Activated CD8-positive, alpha-beta memory T cell treated with anti-CD3 and anti-CD28 coated beads, Interleukin-2, amount 50 U/mL, for 24 hours (primary cell): Measurements from ENCODE around the gene BAIAP2.
"Not testable (repeated sequence)": the region's sequence is repeated elsewhere in the genome, so short reads cannot be mapped to it uniquely, and the experiment has no call there.

Experiments used
- DNase-seq: peaks from one replicate; pipeline ENCODE4 v3.0.0-alpha.2; 2020; ENCODE audit errors: extremely low read depth

BAIAP2 gene

DNA sequence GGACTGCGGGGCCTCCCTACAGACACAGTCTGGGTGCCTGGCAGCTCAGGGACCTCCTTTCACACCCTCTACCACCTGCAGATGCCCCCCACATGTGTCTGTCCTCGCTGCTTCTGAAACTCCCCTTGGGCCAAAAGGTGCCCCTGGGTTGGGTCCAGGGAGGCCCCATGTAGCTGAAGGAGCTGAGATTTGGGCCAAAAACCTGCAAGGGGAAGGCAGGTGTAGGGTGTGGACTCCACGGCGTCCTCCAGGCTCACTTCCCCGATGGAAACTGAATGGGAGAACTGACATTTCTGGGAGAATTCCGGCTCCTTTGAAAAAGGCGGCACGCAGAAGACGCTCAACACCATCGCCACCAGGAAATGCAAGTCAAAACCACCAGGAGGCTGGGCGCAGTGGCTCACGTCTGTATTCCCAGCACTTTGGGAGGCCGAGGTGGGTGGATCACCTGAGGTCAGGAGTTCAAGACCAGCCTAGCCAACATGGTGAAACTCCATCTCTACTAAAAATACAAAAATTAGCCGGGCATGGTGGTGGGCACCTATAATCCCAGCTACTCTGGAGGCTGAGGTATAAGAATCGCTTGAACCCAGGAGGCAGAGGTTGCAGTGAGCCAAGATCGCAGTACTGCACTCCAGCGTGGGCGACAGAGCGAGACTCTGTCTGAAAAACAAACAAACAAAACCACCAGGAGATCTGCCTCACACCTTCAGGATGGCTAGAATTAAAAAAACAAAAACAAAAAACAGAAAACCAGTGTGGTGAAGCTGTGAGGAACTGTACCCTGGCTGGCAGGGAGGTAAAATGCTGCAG, 13.2 kb upstream of the BAIAP2 start:
- no peak for DNase-seq

DNA sequence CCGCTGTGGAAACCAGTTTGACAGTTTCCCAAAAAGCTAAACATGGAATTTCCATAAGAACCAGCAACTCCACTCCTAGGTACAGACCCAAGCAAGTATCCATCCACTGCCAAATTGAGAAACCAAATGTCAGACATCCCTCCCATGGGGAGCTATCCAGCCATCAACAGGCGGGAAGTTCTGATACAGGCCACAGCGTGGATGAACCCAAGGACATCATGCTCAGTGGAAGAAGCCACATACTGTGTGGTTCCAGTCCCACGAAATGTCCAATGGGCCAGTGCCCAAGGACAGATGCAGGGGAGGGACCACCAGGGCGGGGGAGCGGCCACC, 12.6 kb upstream of the BAIAP2 start:
- no peak for DNase-seq

DNA sequence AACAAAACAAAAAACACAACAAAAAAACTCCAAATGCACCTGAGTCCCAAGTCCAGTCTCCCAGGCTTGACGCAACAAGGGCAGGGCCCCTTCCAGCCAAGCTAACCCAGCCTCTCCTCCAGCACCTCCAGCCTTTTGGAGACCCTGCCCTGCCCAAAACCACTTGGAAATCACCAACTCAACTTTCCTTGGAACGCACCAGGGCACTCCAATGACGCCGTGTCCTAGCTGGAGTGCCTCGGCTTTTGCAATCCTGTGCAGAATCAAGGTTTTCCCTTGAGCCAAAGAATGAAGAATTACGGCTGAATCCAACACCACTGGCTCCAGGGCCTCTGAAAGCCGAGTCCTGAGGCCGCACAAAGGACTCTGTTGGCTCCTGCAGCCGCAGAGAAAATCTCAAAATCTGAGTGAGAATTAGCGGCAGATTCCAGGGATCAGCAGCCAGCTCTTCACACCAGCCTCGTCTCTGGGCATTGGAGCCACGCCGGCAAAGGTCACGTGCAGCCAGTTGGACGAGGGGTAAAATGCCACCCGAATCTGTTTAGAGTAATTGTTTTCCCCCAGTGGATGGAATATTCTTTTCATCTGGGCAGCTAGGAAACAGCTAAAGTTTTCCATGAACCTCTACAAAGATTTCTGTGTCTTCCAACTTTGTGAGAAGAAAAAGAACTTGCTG, 9.7 kb upstream of the BAIAP2 start:
- DNase-seq = no peak

DNA sequence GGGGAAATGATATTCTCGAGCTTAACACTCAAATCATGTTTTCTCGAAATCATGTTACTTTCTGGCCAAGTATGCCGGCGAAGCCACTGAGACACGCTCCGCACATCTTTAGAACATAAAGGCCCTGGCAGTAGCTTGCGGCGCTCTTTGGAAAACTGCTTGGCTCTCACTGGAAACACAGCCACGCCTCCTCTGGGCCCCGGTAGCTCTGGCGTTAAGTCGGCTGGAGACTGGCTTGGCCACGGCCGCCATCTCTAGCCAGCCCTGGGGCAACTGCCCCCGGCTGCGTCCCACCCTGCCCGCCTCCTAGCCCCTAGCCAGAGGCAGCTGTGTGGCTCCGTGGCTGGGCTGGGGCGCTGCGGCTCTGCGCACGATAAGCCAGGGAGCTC, 9.2 kb upstream of the BAIAP2 start:
- DNase-seq = no peak

DNA sequence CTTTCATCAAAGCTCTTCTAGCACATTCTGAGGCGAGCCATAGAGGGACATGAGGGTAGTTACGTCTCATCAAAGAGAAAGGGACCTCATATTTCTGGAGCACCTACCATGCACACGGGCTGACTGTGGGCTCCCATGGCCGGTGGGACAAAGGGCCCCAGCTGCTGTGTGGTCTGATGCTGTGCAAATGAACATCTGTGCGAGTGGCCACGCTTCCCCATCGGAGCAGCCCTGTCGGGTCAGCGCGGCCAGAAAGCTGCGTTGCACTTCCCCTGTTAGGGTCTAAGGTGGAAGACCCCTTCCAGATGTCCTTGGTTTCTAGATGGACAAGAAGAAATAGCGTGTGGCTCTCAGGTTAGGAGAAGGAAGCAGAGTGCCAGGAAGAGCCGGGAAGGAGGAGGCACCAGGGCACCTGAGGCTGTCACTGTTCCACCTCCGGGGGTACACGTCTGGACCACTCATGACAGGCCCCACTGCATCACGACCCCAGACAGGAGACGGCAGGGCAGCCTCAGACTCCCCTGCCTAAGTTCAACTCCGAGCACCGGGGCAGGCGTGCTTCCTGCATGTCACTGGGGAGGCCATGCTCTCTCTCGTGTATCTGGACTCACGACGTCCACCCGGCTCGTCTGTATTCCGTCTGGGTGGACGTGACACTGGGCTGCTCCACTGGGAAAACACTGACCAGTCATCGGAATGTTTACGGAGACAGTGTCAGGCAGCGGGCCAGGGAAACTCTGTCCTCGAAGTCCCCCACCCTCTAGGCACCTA, 8.5 kb upstream of the BAIAP2 start:
- DNase-seq = no peak

DNA sequence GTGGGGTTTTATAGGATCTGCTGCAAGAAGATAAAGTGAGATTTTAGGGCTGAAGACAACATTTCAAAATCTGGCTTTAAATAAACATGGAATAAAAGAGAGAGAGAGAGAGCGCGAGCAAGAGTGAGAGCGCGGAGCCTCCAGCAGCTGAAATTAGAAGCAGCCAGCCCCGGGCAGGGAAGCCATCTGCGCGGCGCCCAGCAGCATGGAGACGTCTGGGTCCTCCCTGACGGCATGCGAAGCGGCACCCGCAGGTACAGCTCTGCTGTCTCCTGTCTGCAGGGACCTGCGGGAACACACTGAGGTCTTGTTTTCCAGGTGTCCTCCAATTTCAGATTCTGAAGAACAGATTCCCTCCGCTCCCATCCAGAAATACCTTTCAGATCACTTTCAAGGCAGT, 7.9 kb upstream of the BAIAP2 start:
- DNase-seq = no peak

DNA sequence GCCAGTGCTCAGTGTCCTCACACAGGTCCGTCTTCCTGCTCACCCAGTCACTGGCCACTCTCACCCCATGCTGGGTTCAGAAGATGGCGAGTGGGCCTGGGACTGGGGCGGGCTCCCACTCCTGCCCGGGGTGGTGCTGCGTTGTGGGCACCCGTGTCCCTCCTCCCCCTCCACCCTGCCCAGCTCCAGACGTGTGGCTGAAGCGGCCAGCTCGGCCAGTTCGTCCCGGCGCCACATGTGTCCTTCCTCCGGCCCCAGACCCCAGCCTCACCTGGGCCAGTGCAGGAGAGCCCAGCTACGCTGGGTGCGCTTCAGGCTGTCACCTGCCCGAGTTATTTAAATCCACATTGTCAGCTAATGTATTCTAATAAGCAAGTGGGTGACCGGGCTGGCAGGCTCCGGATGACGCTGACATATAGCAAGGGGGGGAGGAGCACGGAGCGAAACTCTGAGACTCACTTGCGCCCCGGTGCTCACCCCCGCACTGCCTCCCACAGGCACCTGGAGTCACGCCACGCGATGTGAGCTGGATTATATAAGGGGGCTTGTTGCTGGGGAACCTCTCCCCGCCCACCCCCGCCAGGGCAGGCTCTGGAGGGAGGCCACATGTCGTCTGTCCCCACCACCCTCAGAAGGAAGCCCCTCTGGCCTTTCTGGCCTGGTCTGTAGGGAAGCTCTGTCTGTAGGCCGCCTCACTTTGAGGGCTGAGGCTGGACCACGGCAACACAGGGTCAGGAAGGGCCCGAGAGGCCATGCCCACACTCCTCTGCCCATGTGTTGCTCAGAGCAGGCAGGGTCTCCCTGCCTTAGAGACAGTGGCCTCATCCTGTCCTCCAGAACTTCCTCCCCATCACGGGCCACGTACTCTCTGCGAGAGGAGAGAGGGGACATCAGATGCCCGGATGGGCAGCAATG, 7.1 kb upstream of the BAIAP2 start:
- no peak for DNase-seq

DNA sequence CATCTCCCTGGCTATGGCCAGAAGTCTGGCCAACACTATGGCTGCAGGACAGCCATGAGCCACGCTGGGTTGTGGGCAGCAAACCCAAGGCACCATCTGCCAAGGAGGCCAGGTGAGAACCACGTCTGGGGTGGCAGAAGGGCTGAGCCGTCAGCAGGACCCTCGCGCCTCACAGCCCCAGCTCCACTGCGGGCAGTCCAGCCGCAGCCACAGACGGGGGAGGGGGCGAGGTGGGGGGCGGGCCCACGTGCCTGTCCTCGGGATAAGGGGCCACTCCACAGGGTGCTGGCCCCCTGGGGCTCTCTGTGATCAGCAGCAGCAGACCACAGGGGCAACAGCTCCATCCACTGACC, 6.5 kb upstream of the BAIAP2 start:
- no peak for DNase-seq

DNA sequence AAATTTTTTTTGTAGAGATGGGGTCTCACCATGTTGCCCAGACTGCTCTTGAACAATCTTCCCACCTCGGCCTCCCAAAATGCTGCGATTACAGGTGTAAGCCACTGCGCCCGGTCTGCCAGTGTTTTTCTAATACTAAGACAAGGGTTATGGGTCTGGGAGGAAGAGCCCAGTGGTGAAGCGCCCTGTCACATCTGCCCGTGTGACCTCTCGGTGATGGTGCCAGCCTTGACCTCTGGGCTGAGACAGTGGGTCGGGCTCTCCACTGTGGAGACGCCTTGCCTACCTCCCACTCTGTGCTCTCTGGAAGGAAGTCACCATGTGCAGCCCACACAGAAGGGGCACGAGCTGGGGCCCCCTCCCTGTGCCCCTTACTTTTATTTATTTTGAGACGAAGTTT, 5.1 kb upstream of the BAIAP2 start:
- DNase-seq = no peak

DNA sequence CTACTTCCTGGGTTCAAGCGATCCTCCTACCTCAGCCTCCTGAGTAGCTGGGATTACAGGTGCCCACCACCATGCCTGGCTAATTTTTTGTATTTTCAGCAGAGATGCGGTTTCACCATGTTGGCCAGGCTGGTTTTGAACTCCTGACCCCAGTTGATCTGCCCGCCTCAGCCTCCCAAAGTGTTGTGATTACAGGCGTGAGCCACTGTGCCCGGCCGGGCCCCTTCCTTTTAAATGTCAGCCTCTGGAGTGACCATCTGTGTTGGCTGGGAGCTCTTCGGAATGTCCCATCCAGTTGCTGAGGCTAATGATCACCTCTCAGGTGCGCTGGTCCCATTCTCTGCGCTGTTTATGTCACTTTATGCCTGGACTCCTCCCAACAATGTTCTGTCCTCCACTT, 4.6 kb upstream of the BAIAP2 start:
- DNase-seq = not testable (repeated sequence)

DNA sequence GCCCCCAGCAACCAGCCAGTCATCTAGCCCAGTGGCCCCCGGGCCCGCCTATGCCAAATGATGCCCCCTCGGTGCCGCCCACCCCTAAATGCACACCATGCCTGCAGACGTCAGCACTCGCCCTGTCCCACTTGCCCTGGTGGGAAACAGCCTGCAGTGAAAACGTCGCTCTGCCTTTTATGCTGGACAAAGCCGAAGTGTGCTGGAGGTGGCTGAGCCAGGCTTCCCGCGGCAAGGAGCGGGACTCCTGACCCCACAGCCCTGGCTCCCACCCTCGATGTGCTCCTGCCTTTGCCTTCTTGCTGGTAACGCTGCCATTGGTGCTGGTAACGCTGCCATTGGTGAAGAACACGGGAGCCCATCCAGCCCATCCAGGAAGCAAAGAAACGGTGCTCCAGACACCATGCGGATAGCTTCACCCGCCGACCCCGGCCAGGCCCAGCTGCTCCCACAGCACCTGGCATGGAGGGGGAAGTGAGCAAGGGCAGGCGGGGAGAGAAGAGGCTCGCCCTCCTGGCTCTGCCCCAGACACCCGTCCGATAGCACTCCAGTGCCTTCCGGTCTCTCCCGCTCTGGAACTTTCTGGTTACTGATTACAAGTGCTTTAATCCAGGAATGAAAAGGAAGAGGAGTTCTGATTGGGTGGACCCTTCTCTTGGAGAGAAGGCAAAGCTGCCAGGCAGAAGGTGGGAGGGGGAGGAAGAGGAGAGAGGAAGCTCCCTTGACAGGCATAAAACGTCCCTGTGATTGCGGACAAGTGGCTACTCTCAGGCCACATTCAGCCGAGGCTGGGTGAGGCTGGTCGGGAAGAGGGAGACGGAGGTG, 4.0 kb upstream of the BAIAP2 start:
- DNase-seq = no peak

DNA sequence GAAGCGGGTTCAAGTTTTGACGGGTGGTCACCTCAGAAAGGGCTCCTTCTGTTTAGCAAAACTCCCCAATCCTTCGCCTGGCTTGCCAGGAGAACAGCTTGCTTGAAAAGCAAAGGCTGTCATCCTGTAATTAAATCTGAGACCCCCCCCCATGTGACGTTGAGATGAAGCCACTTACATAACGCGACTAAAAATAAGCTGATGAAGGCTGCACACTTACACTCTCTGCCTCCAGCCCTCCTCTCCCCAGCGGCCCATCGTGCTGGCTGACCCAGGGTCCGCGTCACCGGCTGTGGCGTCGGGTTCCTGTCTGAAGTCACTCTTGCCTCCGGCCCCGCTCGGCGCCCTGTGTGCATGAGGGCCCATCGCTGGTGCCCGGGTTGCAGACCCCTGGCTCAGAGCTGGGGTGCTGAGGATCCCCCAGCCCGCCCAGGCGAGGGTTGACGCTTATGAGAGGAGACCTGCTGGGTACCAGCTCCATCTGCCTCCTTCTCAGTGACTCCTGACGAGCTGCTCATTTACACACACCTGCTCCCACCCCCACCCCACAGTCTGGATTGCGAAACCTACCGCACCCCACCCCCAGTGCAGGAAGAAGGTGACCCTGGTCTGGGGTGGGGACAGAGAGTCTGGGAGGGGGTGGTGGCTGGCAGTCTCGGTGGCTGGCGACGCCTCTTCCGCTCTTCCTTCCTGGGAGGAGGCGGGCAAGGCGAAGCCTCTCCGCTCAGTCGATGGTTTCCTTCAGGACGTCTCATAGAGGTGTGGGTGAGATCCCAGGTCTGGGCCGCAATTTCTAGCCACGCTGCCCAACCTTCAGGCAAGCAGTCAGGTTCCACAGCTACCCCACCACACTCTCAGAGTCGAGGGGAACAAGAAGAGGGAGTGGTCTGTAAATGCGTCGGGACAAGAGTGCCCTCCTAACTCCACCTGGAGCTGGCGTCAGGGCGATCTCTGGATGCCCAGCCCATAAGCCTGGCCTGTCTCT, 3.1 kb upstream of the BAIAP2 start:
- DNase-seq = no peak

DNA sequence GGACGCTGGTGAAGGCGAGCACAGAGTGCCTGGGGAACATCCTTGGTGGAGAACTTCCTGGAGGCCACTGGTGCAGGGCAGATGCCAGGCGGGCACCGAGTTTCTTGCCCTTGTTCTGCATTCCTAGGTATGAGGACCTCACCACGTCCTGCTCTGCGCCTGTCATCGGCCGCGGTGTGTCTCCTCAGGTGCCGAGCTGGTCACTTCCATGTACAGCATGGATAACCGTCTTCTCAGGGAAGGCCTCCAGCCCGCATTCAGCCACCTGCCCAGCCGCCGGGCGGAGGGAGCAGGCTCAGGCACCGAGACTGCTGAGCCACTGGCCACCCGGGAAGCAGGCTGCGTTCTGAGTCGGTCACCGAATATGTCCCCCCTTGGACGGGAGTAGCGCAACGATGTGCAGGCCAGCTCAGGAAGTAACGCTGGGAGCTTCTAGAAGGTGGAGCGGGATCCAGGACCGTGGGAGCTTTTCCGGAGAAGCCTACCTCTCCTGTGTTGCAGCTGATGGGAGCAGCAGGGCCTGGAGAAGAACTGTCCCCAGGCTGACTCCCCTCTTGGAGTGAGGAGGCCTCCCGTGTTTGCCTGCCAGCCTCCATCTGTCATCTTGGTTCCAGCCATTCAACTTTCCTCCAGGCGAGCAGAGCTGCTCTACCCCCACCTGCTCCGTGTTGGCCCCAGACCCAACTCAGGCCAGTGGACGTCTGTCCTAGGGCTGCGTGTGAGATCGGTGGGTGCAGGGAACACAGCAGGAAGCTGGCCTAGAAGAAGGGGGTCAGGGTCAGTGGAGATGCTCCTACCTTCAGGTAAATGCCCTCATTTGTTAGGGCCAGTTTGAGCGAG, 2.1 kb upstream of the BAIAP2 start:
- DNase-seq = no peak

DNA sequence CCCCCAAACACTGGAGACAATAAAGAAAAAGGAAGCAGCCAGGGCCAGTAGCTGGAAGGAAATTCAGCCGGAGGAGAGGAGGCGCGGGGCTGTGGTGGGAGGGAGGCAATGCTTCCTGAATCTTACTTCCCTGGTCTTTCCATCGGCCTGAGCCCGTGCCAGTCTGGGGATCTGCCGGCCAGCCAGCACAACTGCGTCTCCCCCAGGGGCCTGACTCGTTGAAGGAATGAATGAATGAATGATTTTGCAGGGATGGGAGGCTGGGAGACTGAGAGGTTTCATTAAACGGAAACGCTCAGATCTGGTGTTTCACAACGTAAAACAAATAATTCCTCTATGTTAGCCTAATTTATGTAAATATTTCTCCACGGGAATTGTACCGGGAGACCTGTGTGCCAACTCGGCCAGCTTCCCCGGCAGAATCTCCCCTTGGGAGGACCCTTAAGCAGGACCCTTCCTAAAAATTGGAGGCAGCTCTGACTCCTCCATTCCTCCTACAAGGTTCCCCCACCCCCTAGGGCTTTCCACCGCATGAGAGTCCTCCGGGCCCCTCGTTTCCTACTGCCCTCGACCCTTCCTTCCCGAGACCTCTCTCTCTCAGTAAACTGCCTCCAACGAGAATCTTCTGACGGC, 1.3 kb upstream of the BAIAP2 start:
- DNase-seq = no peak

DNA sequence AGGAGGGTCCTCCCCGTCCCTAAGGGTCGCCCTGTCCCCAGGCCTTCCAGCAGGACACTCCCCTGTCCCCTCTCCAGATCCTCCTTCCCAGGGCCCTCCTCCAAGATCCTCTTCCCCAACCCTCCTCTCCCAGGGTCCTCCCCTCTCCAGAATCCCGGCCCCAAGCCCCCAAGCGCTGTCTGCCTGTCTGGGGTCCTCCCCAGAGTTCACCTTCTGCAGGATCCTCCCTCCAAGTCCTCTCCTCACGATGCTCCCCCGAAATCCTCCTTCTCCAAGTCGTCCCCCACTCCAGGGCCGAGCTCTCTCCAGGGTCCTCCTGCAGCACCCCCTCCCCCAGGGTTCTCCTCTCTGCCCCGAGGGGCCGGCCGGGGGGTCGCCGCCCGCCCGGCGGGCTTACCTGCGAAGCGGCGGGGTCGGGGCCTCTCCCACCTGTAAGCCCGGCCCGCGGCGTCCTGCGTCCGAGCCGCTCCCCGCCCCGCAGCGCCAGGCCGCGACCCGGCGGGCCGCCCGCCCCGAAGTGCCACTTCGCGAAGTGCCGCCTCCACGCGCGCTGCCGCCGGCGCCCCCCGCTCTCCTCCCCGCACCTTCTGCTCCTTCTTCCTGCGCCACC, 678 bp upstream of the BAIAP2 start:
- DNase-seq = no peak

DNA sequence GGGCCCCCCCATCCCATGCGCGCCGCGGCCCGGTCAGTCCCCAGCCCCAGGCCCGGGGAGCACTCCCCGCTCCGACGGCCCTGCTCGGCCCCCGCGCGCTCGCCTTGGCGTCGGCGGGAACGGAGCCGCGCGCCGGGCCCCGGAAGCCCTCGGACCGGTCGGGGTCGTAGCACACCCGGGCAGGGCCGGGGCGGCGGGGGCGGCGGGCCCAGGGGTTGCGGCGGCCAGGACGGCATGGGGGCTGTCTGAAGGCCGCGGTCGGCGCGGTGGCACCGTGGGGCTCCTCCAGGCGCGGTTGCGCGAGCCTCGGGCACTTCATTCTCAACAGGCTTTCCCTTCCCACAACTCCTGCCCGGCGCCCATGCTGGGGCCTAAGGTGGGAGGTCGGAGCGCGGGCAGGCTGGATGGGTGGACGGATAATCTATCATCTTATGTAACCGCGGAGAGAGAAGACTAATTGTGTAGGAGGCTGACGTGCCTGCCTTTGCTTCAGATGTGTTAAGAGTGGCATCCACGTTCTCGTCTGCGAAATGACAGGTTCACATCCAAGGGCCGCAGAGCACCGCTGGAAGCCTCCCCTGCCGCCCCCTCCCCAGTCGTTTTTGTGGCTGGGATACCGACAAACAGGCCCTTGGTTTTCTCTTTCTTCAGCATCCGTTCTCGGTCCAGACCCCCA, 708 bp downstream of the BAIAP2 start:
- DNase-seq = no peak

DNA sequence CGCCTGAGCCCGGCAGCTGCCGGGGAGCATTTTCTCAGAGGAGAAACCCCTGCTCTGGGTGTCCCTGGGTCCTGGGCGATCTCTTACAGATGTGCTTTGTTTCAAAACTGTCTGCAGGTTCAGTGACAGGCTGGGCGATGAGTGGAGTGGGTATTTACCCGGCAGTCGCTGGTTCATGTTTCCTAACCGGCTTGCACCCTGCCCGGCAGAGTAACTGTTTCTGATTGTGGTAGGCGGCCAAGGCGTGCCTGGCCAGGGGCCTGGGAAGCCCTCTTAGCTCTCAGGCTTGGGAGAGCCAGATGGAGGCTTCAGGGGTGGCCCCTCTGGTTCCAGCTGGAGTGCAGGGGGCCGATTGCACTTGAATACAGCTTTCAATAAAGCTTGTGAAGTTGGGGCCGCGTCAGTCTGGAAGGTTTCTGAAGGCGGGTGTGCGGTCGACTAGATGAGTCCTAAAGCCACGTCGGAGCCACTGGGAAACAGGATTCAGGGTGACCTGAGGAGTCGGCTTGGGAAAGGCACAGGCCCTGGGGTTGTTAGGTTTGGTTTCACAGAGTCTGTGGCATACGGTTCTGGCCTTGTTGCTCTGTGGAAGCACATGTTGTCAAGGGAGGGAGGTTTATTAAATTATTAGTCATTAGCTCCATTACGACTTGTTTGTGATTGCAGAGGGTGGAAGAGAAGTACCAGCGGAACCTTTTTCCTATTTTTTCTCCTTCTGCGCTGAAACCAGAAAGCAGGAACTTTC, 1.4 kb downstream of the BAIAP2 start:
- DNase-seq = no peak
